CD4-positive, alpha-beta memory T cell (primary cell): Measurements from ENCODE around the gene BRD1. TPM values are rescaled to one million over a fixed set of nuclear protein-coding genes. Genes with fewer than 3 reads are reported as not detected.

Experiments used
- CTCF ChIA-PET: fragments of 350-600 bp; sonication (Branson Sonifier 250); formaldehyde crosslinking; loops from one replicate; lab custom pipeline; 2021; ENCODE audit warnings: inconsistent platforms; ENCODE audit not compliant: partially characterized antibody; lab: Charles Lee
- POLR2A ChIA-PET: fragments of 350-600 bp; sonication (Branson Sonifier 250); formaldehyde crosslinking; loops from one replicate; lab custom pipeline; 2021; ENCODE audit not compliant: partially characterized antibody; lab: Charles Lee
- DNase-seq, 5 donors: peaks; one replicate each; pipeline versions ENCODE4 v3.0.0 to v3.0.0-alpha.2; 2020 to 2022; ENCODE audit warnings: mixed read lengths in 1 of 5
- H3K27ac ChIP-seq: one replicate; pipeline ENCODE4 v1.7.0; 2013; ENCODE audit warnings: low read depth, low read length
- H3K27me3 ChIP-seq: 2 replicates; pipeline ENCODE4 v1.7.0; 2013; ENCODE audit warnings: mild to moderate bottlenecking, low read length, moderate library complexity; ENCODE audit not compliant: insufficient read depth
- H3K36me3 ChIP-seq: 2 replicates; pipeline ENCODE4 v1.7.0; 2013; ENCODE audit warnings: mild to moderate bottlenecking, low read length, moderate library complexity; ENCODE audit not compliant: insufficient read depth
- H3K4me1 ChIP-seq: 2 replicates; pipeline ENCODE4 v1.7.0; 2013; ENCODE audit warnings: mild to moderate bottlenecking, low read length, moderate library complexity; ENCODE audit not compliant: insufficient read depth
- H3K4me3 ChIP-seq, 2 donors: one replicate each; pipeline ENCODE4 v1.7.0; 2013; ENCODE audit warnings: low read length in 2 of 2, mild to moderate bottlenecking in 1 of 2
- H3K9me3 ChIP-seq, 2 donors: one replicate each; pipeline ENCODE4 v1.7.0; 2013; ENCODE audit warnings: low read length in 2 of 2, control low read depth in 1 of 2; ENCODE audit not compliant: control insufficient read depth in 1 of 2
- H3K27ac Mint-ChIP-seq, 7 donors: one replicate each; pipeline ENCODE4 v1.8.0; 2020 to 2021; ENCODE audit warnings: mixed read lengths in 7 of 7, mild to moderate bottlenecking in 6 of 7, inconsistent platforms in 3 of 7, moderate library complexity in 3 of 7
- H3K27me3 Mint-ChIP-seq, 2 donors: one replicate each; pipeline ENCODE4 v1.8.0; 2020 to 2021; ENCODE audit warnings: mixed read lengths in 2 of 2
- H3K36me3 Mint-ChIP-seq, 2 donors: one replicate each; pipeline ENCODE4 v1.8.0; 2020 to 2021; ENCODE audit warnings: mixed read lengths in 2 of 2, inconsistent platforms in 1 of 2, mild to moderate bottlenecking in 1 of 2
- H3K4me1 Mint-ChIP-seq, 4 donors: one replicate each; pipeline ENCODE4 v1.8.0; 2020 to 2021; ENCODE audit warnings: mixed read lengths in 4 of 4, mild to moderate bottlenecking in 1 of 4
- H3K4me3 Mint-ChIP-seq, 8 donors: one replicate each; pipeline ENCODE4 v1.8.0; 2020 to 2021; ENCODE audit warnings: mixed read lengths in 8 of 8, mild to moderate bottlenecking in 7 of 8, moderate library complexity in 6 of 8, inconsistent platforms in 3 of 8
- H3K9me3 Mint-ChIP-seq, 8 donors: one replicate each; pipeline ENCODE4 v1.8.0; 2020 to 2021; ENCODE audit warnings: mixed read lengths in 8 of 8, mild to moderate bottlenecking in 5 of 8, inconsistent platforms in 3 of 8, moderate library complexity in 1 of 8
- intact Hi-C: fragments of 100-400 bp; cut with micrococcal nuclease; formaldehyde crosslinking; loops from one replicate; pipeline ENCODE4 v1.15.1; 2023
- polyA plus RNA-seq, 2 donors: library from polyadenylated mRNA; unstranded; fragments of 300-500 nt; fragmentation: Illumina TruSeq; gene quantifications; one replicate each; pipeline ENCODE4 v1.2.3, GENCODE V29; 2021
- total RNA-seq, 2 experiments: library from RNA; stranded (reverse); gene quantifications; one replicate each; pipeline ENCODE4 v1.2.3, GENCODE V29; 2021

The BRD1 gene
- total and polyA plus RNA-seq, 4 experiments from 2014 or later: 0.94 to 88.1 (median 44.6) TPM

GRCh38 chr22:49779853-49780697, 47.6 kb downstream of the BRD1 start:
- Mint-ChIP-seq H3K27me3 (no peaks in the 10 kb centered on the region), H3K4me3 (no peak overlapping the region), H3K9me3 (no peaks in the 10 kb centered on the region), H3K36me3 (peaks cover 10 to 37% of the 10 kb centered on the region in 2 donors), H3K4me1 (peaks cover 7 to 24% (median 12%) of the 10 kb centered on the region in 4 donors), H3K27ac (peak overlapping the region in 2 of 7 donors; percentile 35 to 46)
- Histone ChIP-seq H3K36me3 (peaks cover 54% of the 10 kb centered on the region), H3K27ac (no peak overlapping the region), H3K4me1 (peaks cover 7% of the 10 kb centered on the region), H3K27me3 (no peaks in the 10 kb centered on the region), H3K4me3 (no peak overlapping the region), H3K9me3 (no peaks in the 10 kb centered on the region)
- POLR2A ChIA-PET: no interaction called here
- CTCF ChIA-PET: no interaction called here
- no peak for DNase-seq
- intact Hi-C loops: no loop called here

GRCh38 chr22:49779211-49779610, 48.5 kb downstream of the BRD1 start:
- H3K4me3 Mint-ChIP-seq: no peak overlapping the region
- ChIA-PET POLR2A (interaction anchor here (1.3 kb wide), 1 partner anchor 10 kb away, joined by 4 read pairs; no protein-coding TSS in a partner anchor), CTCF (no interaction called here)
- H3K27me3 ChIP-seq: no peaks in the 10 kb centered on the region
- peaks cover 14 to 39% of the 10 kb centered on the region in 2 donors for H3K36me3 Mint-ChIP-seq
- H3K4me1 ChIP-seq: peaks cover 7% of the 10 kb centered on the region
- peak overlapping the region in 3 of 7 donors; percentile 30 to 79 (median 57) for H3K27ac Mint-ChIP-seq
- peaks cover 7 to 19% (median 13%) of the 10 kb centered on the region in 4 donors for H3K4me1 Mint-ChIP-seq
- no peaks in the 10 kb centered on the region for H3K27me3 Mint-ChIP-seq
- H3K9me3 Mint-ChIP-seq: no peaks in the 10 kb centered on the region
- H3K27ac ChIP-seq: no peak overlapping the region
- H3K36me3 ChIP-seq: peaks cover 56% of the 10 kb centered on the region
- H3K9me3 ChIP-seq: no peaks in the 10 kb centered on the region
- no peak overlapping the region for H3K4me3 ChIP-seq
- intact Hi-C loops: no loop called here
- no peak for DNase-seq

GRCh38 chr22:49777569-49778249, 50.0 kb downstream of the BRD1 start:
- no peak for DNase-seq
- H3K36me3 Mint-ChIP-seq: peaks cover 22 to 43% of the 10 kb centered on the region in 2 donors
- peaks cover 47% of the 10 kb centered on the region for H3K36me3 ChIP-seq
- intact Hi-C loops: no loop called here
- no peaks in the 10 kb centered on the region for H3K9me3 Mint-ChIP-seq
- peaks cover 7% of the 10 kb centered on the region for H3K4me1 ChIP-seq
- no peak overlapping the region for H3K4me3 ChIP-seq
- no peaks in the 10 kb centered on the region for H3K27me3 ChIP-seq
- no peak overlapping the region for H3K4me3 Mint-ChIP-seq
- H3K27me3 Mint-ChIP-seq: no peaks in the 10 kb centered on the region
- ChIA-PET CTCF (interaction anchor here (1.2 to 1.8 kb wide), 2 partner anchors 10 to 253 kb away, joined by 3 to 12 read pairs; no protein-coding TSS in a partner anchor), POLR2A (interaction anchor here (0.8 to 1.0 kb wide), 2 partner anchors 12 to 62 kb away, joined by 3 read pairs; no protein-coding TSS in a partner anchor)
- no peak overlapping the region for H3K27ac ChIP-seq
- peak overlapping the region in 1 of 7 donors; percentile 30 for H3K27ac Mint-ChIP-seq
- H3K4me1 Mint-ChIP-seq: peaks cover 5 to 12% (median 8%) of the 10 kb centered on the region in 4 donors
- no peaks in the 10 kb centered on the region for H3K9me3 ChIP-seq

- Mint-ChIP-seq H3K27ac (peak overlapping the region in 1 of 7 donors; percentile 43), H3K4me1 (peaks cover 5 to 12% (median 7%) of the 10 kb centered on the region in 4 donors), H3K36me3 (peaks cover 22 to 51% of the 10 kb centered on the region in 2 donors), H3K4me3 (peak overlapping the region in 1 of 8 donors; percentile 21), H3K9me3 (no peaks in the 10 kb centered on the region), H3K27me3 (no peaks in the 10 kb centered on the region)
- ChIA-PET CTCF (interaction anchor here (1.2 to 1.8 kb wide), 2 partner anchors 9 to 254 kb away, joined by 3 to 12 read pairs; no protein-coding TSS in a partner anchor), POLR2A (interaction anchor here (0.8 to 1.0 kb wide), 2 partner anchors 12 to 63 kb away, joined by 3 read pairs; no protein-coding TSS in a partner anchor)
- Histone ChIP-seq H3K36me3 (peaks cover 47% of the 10 kb centered on the region), H3K4me3 (no peak overlapping the region), H3K4me1 (peaks cover 4% of the 10 kb centered on the region), H3K27ac (no peak overlapping the region), H3K27me3 (no peaks in the 10 kb centered on the region), H3K9me3 (no peaks in the 10 kb centered on the region)
- DNase-seq: no peak
- intact Hi-C loops: no loop called here
Measured at GRCh38 chr22:49776891-49777290, 50.8 kb downstream of the BRD1 start.

- H3K4me3 ChIP-seq: no peak overlapping the region
- H3K27ac ChIP-seq: no peak overlapping the region
- no peaks in the 10 kb centered on the region for H3K27me3 ChIP-seq
- Mint-ChIP-seq H3K36me3 (peaks cover 22 to 47% of the 10 kb centered on the region in 2 donors), H3K9me3 (no peaks in the 10 kb centered on the region), H3K27me3 (no peaks in the 10 kb centered on the region), H3K4me3 (no peak overlapping the region), H3K27ac (peak overlapping the region in 2 of 7 donors; percentile 23 to 25), H3K4me1 (peaks cover 3 to 12% (median 5%) of the 10 kb centered on the region in 4 donors)
- DNase-seq: no peak
- H3K9me3 ChIP-seq: no peaks in the 10 kb centered on the region
- ChIA-PET POLR2A (no interaction called here), CTCF (interaction anchor here (0.9 kb wide), 1 partner anchor 9 kb away, joined by 3 read pairs; no protein-coding TSS in a partner anchor)
- H3K4me1 ChIP-seq: no peaks in the 10 kb centered on the region
- intact Hi-C loops: no loop called here
- peaks cover 47% of the 10 kb centered on the region for H3K36me3 ChIP-seq
Measured at GRCh38 chr22:49775867-49776511, 51.7 kb downstream of the BRD1 start.

- H3K9me3 Mint-ChIP-seq: no peaks in the 10 kb centered on the region
- no peak for DNase-seq
- peaks cover 22 to 47% of the 10 kb centered on the region in 2 donors for H3K36me3 Mint-ChIP-seq
- Histone ChIP-seq H3K27me3 (no peaks in the 10 kb centered on the region), H3K9me3 (no peaks in the 10 kb centered on the region), H3K36me3 (peaks cover 47% of the 10 kb centered on the region), H3K27ac (no peak overlapping the region), H3K4me3 (no peak overlapping the region), H3K4me1 (no peaks in the 10 kb centered on the region)
- POLR2A ChIA-PET: no interaction called here
- no peak overlapping the region for H3K4me3 Mint-ChIP-seq
- peaks cover 4 to 12% (median 6%) of the 10 kb centered on the region in 4 donors for H3K4me1 Mint-ChIP-seq
- CTCF ChIA-PET: no interaction called here
- peak overlapping the region in 2 of 7 donors; percentile 57 to 68 for H3K27ac Mint-ChIP-seq
- intact Hi-C loops: no loop called here
- H3K27me3 Mint-ChIP-seq: no peaks in the 10 kb centered on the region
Measured at GRCh38 chr22:49775191-49775866, 52.3 kb downstream of the BRD1 start.
